PC-3 (cell line): ENCODE measurements around the gene HAGH.

Experiments
- CTCF ChIP-seq: fragments of 300-600 bp; sonication (generic); conservative IDR thresholded peaks from 2 replicates; pipeline ENCODE4 v1.5.1; 2017; ENCODE audit warnings: antibody characterized with exemption, low read depth, mild to moderate bottlenecking, low read length
- EZH2 ChIP-seq: fragments of 300-600 bp; sonication (generic); IDR thresholded peaks from one replicate; pipeline ENCODE4 v1.6.1; 2017; ENCODE audit warnings: antibody characterized with exemption, mild to moderate bottlenecking, low read length; ENCODE audit not compliant: unreplicated experiment

GRCh38 chr16:1822801-1823200 is 3.8 kb downstream of the HAGH start:
- TF ChIP-seq CTCF (no peak), EZH2 (no peak)
